Fibroblast of villous mesenchyme (primary cell): ENCODE measurements around the gene ADCY2. TPM values are rescaled to one million over a fixed set of nuclear protein-coding genes. Genes with fewer than 3 reads are reported as not detected.

Experiments used
- DNase-seq: peaks from one replicate; pipeline ENCODE4 v3.0.0-alpha.2; 2010; ENCODE audit warnings: low read depth
- H3K4me3 ChIP-seq: 2 replicates; pipeline ENCODE4 v1.5.1; 2011; ENCODE audit warnings: low read depth, mild to moderate bottlenecking, low read length
- total RNA-seq: library from RNA; depleted of rRNA; stranded (reverse); fragments of >200 nt; gene quantifications from 2 replicates; pipeline ENCODE4 v1.2.3, GENCODE V29; 2012
- TF ChIP-seq, protein P1 (sequence below): IDR thresholded peaks from 2 replicates; pipeline ENCODE4 v1.5.1; 2012; ENCODE audit warnings: low read depth, mild to moderate bottlenecking, low read length; ENCODE audit not compliant: insufficient read depth

ADCY2 gene
- total RNA-seq, 1 donor = under 0.01 TPM

- TF ChIP-seq, protein P1, sequence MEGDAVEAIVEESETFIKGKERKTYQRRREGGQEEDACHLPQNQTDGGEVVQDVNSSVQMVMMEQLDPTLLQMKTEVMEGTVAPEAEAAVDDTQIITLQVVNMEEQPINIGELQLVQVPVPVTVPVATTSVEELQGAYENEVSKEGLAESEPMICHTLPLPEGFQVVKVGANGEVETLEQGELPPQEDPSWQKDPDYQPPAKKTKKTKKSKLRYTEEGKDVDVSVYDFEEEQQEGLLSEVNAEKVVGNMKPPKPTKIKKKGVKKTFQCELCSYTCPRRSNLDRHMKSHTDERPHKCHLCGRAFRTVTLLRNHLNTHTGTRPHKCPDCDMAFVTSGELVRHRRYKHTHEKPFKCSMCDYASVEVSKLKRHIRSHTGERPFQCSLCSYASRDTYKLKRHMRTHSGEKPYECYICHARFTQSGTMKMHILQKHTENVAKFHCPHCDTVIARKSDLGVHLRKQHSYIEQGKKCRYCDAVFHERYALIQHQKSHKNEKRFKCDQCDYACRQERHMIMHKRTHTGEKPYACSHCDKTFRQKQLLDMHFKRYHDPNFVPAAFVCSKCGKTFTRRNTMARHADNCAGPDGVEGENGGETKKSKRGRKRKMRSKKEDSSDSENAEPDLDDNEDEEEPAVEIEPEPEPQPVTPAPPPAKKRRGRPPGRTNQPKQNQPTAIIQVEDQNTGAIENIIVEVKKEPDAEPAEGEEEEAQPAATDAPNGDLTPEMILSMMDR = peak; percentile 47
- peak; percentile 39 for DNase-seq
- H3K4me3 ChIP-seq = peak within 1 kb of the TSS; percentile 49
These were observed 454.7 kb downstream of the ADCY2 start, which contains the start of gene CFAP90 for GRCh38 chr5:7850395-7851239. Gene CFAP90 (minus strand): TSS chr5:7851133. CDS start chr5:7851021, 112 bp downstream.

GRCh38 chr5:7851240-7851592 is 455.3 kb downstream of the ADCY2 start:
- H3K4me3 ChIP-seq = peak overlapping the region; percentile 44
- DNase-seq = no peak
- TF ChIP-seq, protein P1 = no peak

DNA sequence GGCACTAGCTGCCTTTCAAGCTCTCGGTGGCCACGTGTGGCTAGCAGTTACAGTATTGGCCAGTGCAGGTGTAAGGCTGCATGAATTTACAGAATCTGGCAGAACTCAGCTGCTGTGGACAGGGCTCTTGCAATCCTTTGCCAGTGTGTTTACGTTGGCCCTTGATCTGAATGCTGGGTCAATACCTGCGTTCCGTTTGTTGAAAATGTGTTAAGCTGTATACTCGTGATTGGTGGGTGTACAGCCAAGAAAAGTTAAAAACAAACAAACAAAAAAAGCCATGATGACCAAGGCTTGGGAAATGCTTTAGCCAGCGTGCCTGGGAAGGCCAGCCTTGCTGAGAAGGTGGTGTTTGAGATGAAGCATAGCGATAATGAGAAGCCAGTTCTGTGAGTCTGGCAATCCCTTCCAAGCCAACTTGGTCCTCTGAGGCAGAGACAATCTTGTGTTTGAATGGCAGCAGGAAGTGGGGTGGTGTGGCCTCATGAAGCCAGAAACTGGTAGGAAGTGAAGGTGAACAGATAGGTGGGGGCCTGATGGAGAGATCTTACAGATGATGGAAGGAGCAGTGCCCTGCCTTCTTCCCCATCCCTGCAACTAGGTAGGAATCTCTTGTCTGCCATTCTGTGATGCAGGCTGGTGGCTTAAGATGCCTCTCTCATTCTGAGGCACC is 455.8 kb downstream of the ADCY2 start:
- H3K4me3 ChIP-seq = no peak overlapping the region
- no peak for DNase-seq
- TF ChIP-seq, protein P1 = no peak

DNA sequence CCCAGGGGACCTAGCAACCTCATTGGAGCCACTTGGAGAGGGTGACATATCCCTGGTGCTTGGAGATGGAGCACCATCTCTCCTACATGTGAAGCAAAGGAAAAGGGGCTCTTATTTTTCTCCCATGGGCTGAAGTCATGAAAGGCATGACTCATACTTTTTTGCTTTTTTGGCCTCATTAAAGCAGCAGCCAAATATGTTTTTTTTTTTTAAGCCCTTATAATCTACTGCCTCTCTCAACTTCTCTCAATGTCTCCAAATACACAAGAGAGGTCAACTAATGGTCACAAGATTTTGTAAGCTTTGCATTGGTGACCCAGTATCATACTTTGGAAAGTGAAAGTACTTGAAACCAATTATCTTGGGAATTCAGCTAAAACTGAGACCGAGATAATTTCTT is 456.6 kb downstream of the ADCY2 start:
- TF ChIP-seq, protein P1 = no peak
- peak; percentile 41 for DNase-seq
- no peak overlapping the region for H3K4me3 ChIP-seq

DNA sequence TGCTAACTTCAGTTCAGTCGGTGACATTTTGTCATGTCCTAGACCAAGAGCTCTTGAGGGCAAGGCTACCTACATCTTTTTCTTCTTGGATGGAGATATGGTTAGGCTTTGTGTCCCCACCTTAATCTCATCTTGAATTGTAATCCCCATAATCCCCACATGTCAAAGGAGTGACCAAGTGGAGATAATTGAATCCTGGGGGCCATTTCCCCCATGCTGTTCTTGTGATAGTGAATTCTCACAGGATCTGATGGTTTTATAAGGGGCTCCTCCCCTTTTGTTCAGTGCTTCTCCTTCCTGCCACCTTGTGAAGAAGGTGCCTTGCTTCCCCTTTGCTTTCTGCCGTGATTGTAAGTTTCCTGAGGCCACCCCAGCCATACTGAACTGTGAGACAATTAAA is 457.1 kb downstream of the ADCY2 start:
- TF ChIP-seq, protein P1 = no peak
- H3K4me3 ChIP-seq = no peak overlapping the region
- no peak for DNase-seq

GRCh38 chr5:7855611-7856010 is 459.7 kb downstream of the ADCY2 start:
- DNase-seq = no peak
- H3K4me3 ChIP-seq = no peak overlapping the region
- TF ChIP-seq, protein P1 = no peak
